Upper lobe of right lung (tissue), 1 donor: Measurements from ENCODE around the gene MTF2. TPM values are rescaled to one million over a fixed set of nuclear protein-coding genes. Genes with fewer than 3 reads are reported as not detected.

Source experiments
- ATAC-seq: fragments of 200-7000 bp; cut with Tn5 transposase; one replicate; pipeline ENCODE4 v1.9.1; 2020; ENCODE audit warnings: mild to moderate bottlenecking, moderate library complexity
- DNase-seq: peaks from one replicate; pipeline ENCODE4 v3.0.0-alpha.2; 2020
- H3K27ac ChIP-seq: fragments of 200-600 bp; one replicate; pipeline ENCODE4 v1.8.0; 2022
- H3K27me3 ChIP-seq: fragments of 200-600 bp; one replicate; pipeline ENCODE4 v1.8.0; 2022; ENCODE audit warnings: mild to moderate bottlenecking
- H3K36me3 ChIP-seq: fragments of 200-600 bp; one replicate; pipeline ENCODE4 v1.8.0; 2022
- H3K4me1 ChIP-seq: fragments of 200-600 bp; one replicate; pipeline ENCODE4 v1.8.0; 2022
- H3K4me3 ChIP-seq: fragments of 200-600 bp; one replicate; pipeline ENCODE4 v1.8.0; 2022; ENCODE audit warnings: mild to moderate bottlenecking
- H3K9me3 ChIP-seq: fragments of 200-600 bp; one replicate; pipeline ENCODE4 v1.8.0; 2022
- CTCF ChIP-seq: fragments of 200-600 bp; IDR thresholded peaks from one replicate; pipeline ENCODE4 v1.8.0; 2022; ENCODE audit warnings: antibody characterized with exemption
- intact Hi-C: fragments of 100-400 bp; cut with DNase I; formaldehyde crosslinking; loops from one replicate; pipeline ENCODE4 v1.11.0; 2022
- total RNA-seq: library from RNA; stranded (reverse); fragmentation: NEBNext Ultra II Directional; extraction: Animal tissue kit (Norgen Biotek cat#: 25700); gene quantifications from one replicate; pipeline ENCODE4 v1.2.1, GENCODE V29; 2021
- donor health status: DM: no; HTN: yes; CAD: no; lungs with severe emphysema.

MTF2 gene
- total RNA-seq, 1 donor from 2014 or later, result 26.3 TPM

- H3K4me3 ChIP-seq, result no peak overlapping the region
- DNase-seq, result no peak
- TF ChIP-seq CTCF, result no peak
Measured at GRCh38 chr1:93051961-93052360, 27.1 kb upstream of the MTF2 start.

GRCh38 chr1:93056214-93056613 lies 22.9 kb upstream of the MTF2 start:
- ATAC-seq, result no peak
- Histone ChIP-seq H3K4me1 (no peaks in the 10 kb centered on the region), H3K9me3 (no peaks in the 10 kb centered on the region), H3K27ac (no peak overlapping the region), H3K27me3 (peaks cover 4% of the 10 kb centered on the region), H3K36me3 (no peaks in the 10 kb centered on the region), H3K4me3 (no peak overlapping the region)
- TF ChIP-seq CTCF, result no peak
- intact Hi-C loops, result no loop called here
- DNase-seq, result no peak

More at GRCh38 chr1:93051961-93052360, 27.1 kb upstream of the MTF2 start:
- no peaks in the 10 kb centered on the region for H3K36me3 ChIP-seq
- H3K27me3 ChIP-seq, result no peaks in the 10 kb centered on the region
- intact Hi-C loops, result no loop called here
- no peak overlapping the region for H3K27ac ChIP-seq
- H3K9me3 ChIP-seq, result no peaks in the 10 kb centered on the region
- no peaks in the 10 kb centered on the region for H3K4me1 ChIP-seq
- ATAC-seq, result no peak

- TF ChIP-seq CTCF, result no peak
- no peak for ATAC-seq
- intact Hi-C loops, result no loop called here
- H3K4me3 ChIP-seq, result no peak overlapping the region
- no peak for DNase-seq
- H3K4me1 ChIP-seq, result no peaks in the 10 kb centered on the region
- H3K27ac ChIP-seq, result no peak overlapping the region
- H3K36me3 ChIP-seq, result no peaks in the 10 kb centered on the region
- peaks cover 4% of the 10 kb centered on the region for H3K27me3 ChIP-seq
- H3K9me3 ChIP-seq, result no peaks in the 10 kb centered on the region
Measured at GRCh38 chr1:93056649-93057048, 22.4 kb upstream of the MTF2 start.

- Histone ChIP-seq H3K27me3 (peaks cover 4% of the 10 kb centered on the region), H3K27ac (no peak overlapping the region), H3K36me3 (no peaks in the 10 kb centered on the region), H3K4me3 (no peak overlapping the region), H3K4me1 (no peaks in the 10 kb centered on the region), H3K9me3 (no peaks in the 10 kb centered on the region)
- intact Hi-C loops, result no loop called here
- ATAC-seq (peak; percentile 84), DNase-seq (no peak)
- TF ChIP-seq CTCF, result peak; percentile 49
Measured at GRCh38 chr1:93061895-93062792, 16.9 kb upstream of the MTF2 start.

- intact Hi-C loops, result no loop called here
- no peak for DNase-seq
- H3K9me3 ChIP-seq, result no peaks in the 10 kb centered on the region
- TF ChIP-seq CTCF, result no peak
- H3K27ac ChIP-seq, result no peak overlapping the region
- no peaks in the 10 kb centered on the region for H3K36me3 ChIP-seq
- H3K27me3 ChIP-seq, result no peaks in the 10 kb centered on the region
- peaks cover 6% of the 10 kb centered on the region for H3K4me1 ChIP-seq
- ATAC-seq, result no peak
- H3K4me3 ChIP-seq, result no peak overlapping the region
Measured at GRCh38 chr1:93076268-93076667, 2.8 kb upstream of the MTF2 start.
